CD4-positive, alpha-beta T cell treated with Interleukin-6 for 4 hours (primary cell): ENCODE data around the gene TDRD9.
A peak's percentile ranks its signal among the peaks of the same experiment; 100 is the strongest.
"Not testable (repeated sequence)": the region's sequence is repeated elsewhere in the genome, so short reads cannot be mapped to it uniquely, and the experiment has no call there.

Source experiments
- DNase-seq: peaks from one replicate; pipeline ENCODE4 v3.0.0-alpha.2; 2020; ENCODE audit warnings: mixed read lengths

The TDRD9 gene

GRCh38 chr14:103928011-103928890 lies at the start of gene TDRD9:
Gene TDRD9, plus strand, starts transcription at chr14:103928456. Its CDS starts 54 bp downstream, at chr14:103928510.
- peak; percentile 29 for DNase-seq

- no peak for DNase-seq
Observed at GRCh38 chr14:103879118-103879569, 49.1 kb upstream of the TDRD9 start.

GRCh38 chr14:103879570-103880347 lies 48.5 kb upstream of the TDRD9 start:
- peak; percentile 27 for DNase-seq

- DNase-seq, result peak; percentile 64
Observed at GRCh38 chr14:103880348-103881267, 47.6 kb upstream of the TDRD9 start.

GRCh38 chr14:103881268-103882201 lies 46.7 kb upstream of the TDRD9 start:
- no peak for DNase-seq

- DNase-seq, result no peak
Observed at GRCh38 chr14:103882503-103883262, 45.6 kb upstream of the TDRD9 start.

- DNase-seq, result no peak
Observed at GRCh38 chr14:103883263-103883523, 45.1 kb upstream of the TDRD9 start.

GRCh38 chr14:103884854-103885253 lies 43.4 kb upstream of the TDRD9 start:
- no peak for DNase-seq

- DNase-seq, result no peak
Observed at GRCh38 chr14:103885509-103885932, 42.7 kb upstream of the TDRD9 start.

- no peak for DNase-seq
Observed at GRCh38 chr14:103886304-103887169, 41.7 kb upstream of the TDRD9 start.

- no peak for DNase-seq
Observed at GRCh38 chr14:103887170-103887501, 41.1 kb upstream of the TDRD9 start.

GRCh38 chr14:103887557-103888115 lies 40.6 kb upstream of the TDRD9 start:
- DNase-seq, result no peak

- DNase-seq, result not testable (repeated sequence)
Observed at GRCh38 chr14:103889002-103889312, 39.3 kb upstream of the TDRD9 start.

GRCh38 chr14:103889313-103890051 lies 38.8 kb upstream of the TDRD9 start:
- DNase-seq, result no peak

GRCh38 chr14:103890052-103890371 lies 38.2 kb upstream of the TDRD9 start:
- no peak for DNase-seq

- no peak for DNase-seq
Observed at GRCh38 chr14:103890821-103891666, 37.2 kb upstream of the TDRD9 start.

- DNase-seq, result no peak
Observed at GRCh38 chr14:103891667-103892215, 36.5 kb upstream of the TDRD9 start.

- DNase-seq, result no peak
Observed at GRCh38 chr14:103892247-103892646, 36.0 kb upstream of the TDRD9 start.
